Uterus (tissue), 4 donors: ENCODE measurements around the gene KRT1. TPM values are rescaled to one million over a fixed set of nuclear protein-coding genes. Genes with fewer than 3 reads are reported as not detected.

Experiments used
- DNase-seq, 2 donors: peaks; one replicate each; pipeline ENCODE4 v3.0.0-alpha.2; 2019 to 2020
- H3K27ac ChIP-seq, 2 donors: fragments of 200-600 bp; sonication (generic); 1 replicate in 1 of 2; 2 replicates in 1 of 2; pipeline ENCODE4 v1.5.1; 2016 to 2018
- H3K27me3 ChIP-seq, 2 donors: fragments of 200-600 bp; sonication (generic); one replicate each; pipeline ENCODE4 v1.5.1; 2018 to 2019; ENCODE audit warnings: control low read depth in 1 of 2
- H3K36me3 ChIP-seq, 2 donors: fragments of 200-600 bp; sonication (generic); one replicate each; pipeline ENCODE4 v1.5.1; 2019; ENCODE audit warnings: control low read depth in 1 of 2
- H3K4me1 ChIP-seq, 2 donors: fragments of 200-600 bp; sonication (generic); one replicate each; pipeline ENCODE4 v1.5.1; 2018 to 2019; ENCODE audit warnings: control low read depth in 1 of 2
- H3K4me3 ChIP-seq, 2 donors: fragments of 200-600 bp; sonication (generic); 1 replicate in 1 of 2; 2 replicates in 1 of 2; pipeline ENCODE4 v1.5.1; 2018 to 2019; ENCODE audit warnings: mild to moderate bottlenecking in 1 of 2
- H3K9me3 ChIP-seq, 2 donors: fragments of 200-600 bp; sonication (generic); one replicate each; pipeline ENCODE4 v1.5.1; 2019; ENCODE audit warnings: control low read depth in 1 of 2
- CTCF ChIP-seq, 4 experiments: fragments of 200-600 bp in 2 of 4; fragments of 450-650 bp in 2 of 4; sonication (generic) in 2 of 4; IDR thresholded peaks; one replicate each; pipeline ENCODE4 v1.5.1; 2016 to 2019; ENCODE audit warnings: antibody characterized with exemption in 4 of 4, mild to moderate bottlenecking in 2 of 4, moderate library complexity in 1 of 4
- POLR2A ChIP-seq, 2 donors: fragments of 450-650 bp; IDR thresholded peaks; one replicate each; pipeline ENCODE4 v1.6.1; 2016; ENCODE audit warnings: antibody characterized with exemption in 2 of 2, mild to moderate bottlenecking in 1 of 2, moderate library complexity in 1 of 2
- intact Hi-C: fragments of 100-400 bp; cut with DNase I; formaldehyde crosslinking; loops from one replicate; pipeline ENCODE4 v1.15.1; 2023; ENCODE audit warnings: low total_unique reads
- total RNA-seq, 4 donors: library from RNA; depleted of rRNA in 3 of 4; stranded (reverse); fragments of >200 nt in 3 of 4; gene quantifications; one replicate each; pipeline versions ENCODE4 v1.1.0 to v1.2.4, GENCODE V29; 2014 to 2023
- donor health status: DM: yes; HTN: yes; CAD: no.

KRT1 gene
- total RNA-seq, 4 donors from 2014 or later = 0.88 to 1.5 TPM; not detected in 2

GRCh38 chr12:52699960-52700359 lies 19.8 kb upstream of the KRT1 start:
- intact Hi-C loops = no loop called here
- Histone ChIP-seq H3K4me3 (no peak overlapping the region), H3K36me3 (no peaks in the 10 kb centered on the region), H3K9me3 (no peaks in the 10 kb centered on the region), H3K27ac (no peak overlapping the region), H3K4me1 (no peaks in the 10 kb centered on the region), H3K27me3 (no peaks in the 10 kb centered on the region)
- no peak for TF ChIP-seq CTCF (IDR thresholded peaks at IDR 0.05)
- no peak for DNase-seq

GRCh38 chr12:52699373-52699772 lies 19.2 kb upstream of the KRT1 start:
- intact Hi-C loops = no loop called here
- no peaks in the 10 kb centered on the region for H3K36me3 ChIP-seq
- no peak overlapping the region for H3K27ac ChIP-seq
- no peaks in the 10 kb centered on the region for H3K4me1 ChIP-seq
- TF ChIP-seq CTCF (IDR thresholded peaks at IDR 0.05) = no peak
- no peak for TF ChIP-seq POLR2A (IDR thresholded peaks at IDR 0.05)
- H3K4me3 ChIP-seq = no peak overlapping the region
- no peak for DNase-seq
- H3K9me3 ChIP-seq = no peaks in the 10 kb centered on the region
- no peaks in the 10 kb centered on the region for H3K27me3 ChIP-seq

- no peak overlapping the region for H3K4me3 ChIP-seq
- no peak overlapping the region for H3K27ac ChIP-seq
- no peaks in the 10 kb centered on the region for H3K36me3 ChIP-seq
- H3K4me1 ChIP-seq = no peaks in the 10 kb centered on the region
- H3K9me3 ChIP-seq = no peaks in the 10 kb centered on the region
- H3K27me3 ChIP-seq = no peaks in the 10 kb centered on the region
- intact Hi-C loops = no loop called here
- TF ChIP-seq POLR2A (IDR thresholded peaks at IDR 0.05) (no peak), CTCF (IDR thresholded peaks at IDR 0.05) (no peak)
- DNase-seq = no peak
Measured at GRCh38 chr12:52698651-52699340, 18.6 kb upstream of the KRT1 start.

- Histone ChIP-seq H3K4me3 (no peak overlapping the region), H3K36me3 (no peaks in the 10 kb centered on the region), H3K27ac (no peak overlapping the region), H3K27me3 (no peaks in the 10 kb centered on the region), H3K9me3 (no peaks in the 10 kb centered on the region), H3K4me1 (no peaks in the 10 kb centered on the region)
- no peak for TF ChIP-seq CTCF (IDR thresholded peaks at IDR 0.05)
- no peak for TF ChIP-seq POLR2A (IDR thresholded peaks at IDR 0.05)
- no peak for DNase-seq
- intact Hi-C loops = no loop called here
Measured at GRCh38 chr12:52697058-52697582, 16.9 kb upstream of the KRT1 start.

- intact Hi-C loops = no loop called here
- no peaks in the 10 kb centered on the region for H3K4me1 ChIP-seq
- no peak overlapping the region for H3K4me3 ChIP-seq
- DNase-seq = no peak
- no peaks in the 10 kb centered on the region for H3K9me3 ChIP-seq
- no peaks in the 10 kb centered on the region for H3K36me3 ChIP-seq
- TF ChIP-seq CTCF (IDR thresholded peaks at IDR 0.05) (no peak), POLR2A (IDR thresholded peaks at IDR 0.05) (no peak)
- H3K27ac ChIP-seq = no peak overlapping the region
- H3K27me3 ChIP-seq = no peaks in the 10 kb centered on the region
Measured at GRCh38 chr12:52696588-52696987, 16.4 kb upstream of the KRT1 start.
